Endometrial microvascular endothelial cells (primary cell): ENCODE results near the gene MUL1. TPM values are rescaled to one million over a fixed set of nuclear protein-coding genes. Genes with fewer than 3 reads are reported as not detected.

ENCODE experiments used
- in situ Hi-C: cut with HindIII; loops from 2 replicates; pipeline ENCODE4 v1.10.0; 2017; ENCODE audit warnings: low sequenced_read_pairs, low pct_unique_long_range_greater_than_20kb; ENCODE audit errors: inconsistent ontology term
- total RNA-seq: library from RNA; depleted of rRNA; stranded (reverse); fragments of >200 nt; gene quantifications from one replicate; pipeline ENCODE4 v1.2.3, GENCODE V29; 2015; ENCODE audit errors: inconsistent ontology term

MUL1 gene
- total RNA-seq, 1 donor from 2014 or later: 32.7 TPM

DNA sequence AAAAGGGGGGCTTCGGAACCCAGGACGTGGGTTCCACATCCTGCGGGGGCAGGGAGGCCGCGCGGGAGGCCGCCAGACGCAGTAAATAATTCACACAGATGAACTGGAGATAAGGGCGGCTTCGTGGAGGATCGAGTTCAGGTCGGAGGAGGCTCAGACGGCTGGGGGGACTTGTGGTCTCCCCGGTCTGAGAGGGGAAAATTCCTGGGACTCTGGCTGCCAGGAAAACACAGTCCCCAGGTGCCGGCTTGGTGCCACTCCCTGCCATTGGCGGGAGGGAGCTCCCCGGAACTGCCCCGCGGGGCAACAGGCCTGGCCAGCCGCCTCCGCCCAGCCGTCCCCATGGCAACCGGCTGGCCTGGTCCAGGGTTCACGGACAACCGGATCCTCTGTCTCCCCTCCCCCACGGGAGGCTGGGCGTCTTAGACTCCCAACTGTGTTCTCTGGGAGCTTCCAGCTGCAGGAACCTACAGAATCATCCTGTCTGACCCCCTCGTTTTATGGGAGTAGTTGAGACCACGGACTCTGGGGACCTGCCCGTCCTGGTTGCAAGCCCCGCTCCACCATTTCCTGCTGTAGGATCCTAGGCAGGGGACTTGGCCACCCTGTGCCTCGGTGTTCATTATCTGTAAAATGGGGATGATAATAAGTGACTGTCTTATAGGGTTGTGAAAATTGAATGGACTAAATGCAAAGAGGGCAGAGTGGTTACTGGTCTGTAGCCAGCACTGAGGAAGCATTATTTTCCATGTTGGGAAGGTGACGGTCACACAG is 31.5 kb downstream of the MUL1 start:
- in situ Hi-C loops: no loop called here

DNA sequence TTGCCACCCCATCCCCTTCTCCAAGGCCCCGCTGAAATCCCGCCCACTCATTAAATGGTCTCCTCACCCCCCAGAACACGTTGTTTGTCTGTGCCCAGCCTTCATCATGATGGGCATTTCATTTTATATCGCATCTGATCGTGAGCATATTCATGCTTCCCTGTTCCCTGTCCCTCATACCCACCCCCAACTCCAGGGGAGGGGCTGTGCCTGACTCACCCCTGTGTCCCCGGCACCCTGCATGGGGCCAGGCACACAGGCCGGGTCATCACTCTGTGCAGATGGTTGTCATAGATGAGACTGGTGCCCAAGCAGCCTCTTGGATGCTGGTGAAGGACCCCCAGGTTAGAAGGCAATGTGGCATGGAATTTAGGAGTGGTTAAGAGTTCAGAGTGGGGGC is 33.0 kb downstream of the MUL1 start:
- in situ Hi-C loops: no loop called here

DNA sequence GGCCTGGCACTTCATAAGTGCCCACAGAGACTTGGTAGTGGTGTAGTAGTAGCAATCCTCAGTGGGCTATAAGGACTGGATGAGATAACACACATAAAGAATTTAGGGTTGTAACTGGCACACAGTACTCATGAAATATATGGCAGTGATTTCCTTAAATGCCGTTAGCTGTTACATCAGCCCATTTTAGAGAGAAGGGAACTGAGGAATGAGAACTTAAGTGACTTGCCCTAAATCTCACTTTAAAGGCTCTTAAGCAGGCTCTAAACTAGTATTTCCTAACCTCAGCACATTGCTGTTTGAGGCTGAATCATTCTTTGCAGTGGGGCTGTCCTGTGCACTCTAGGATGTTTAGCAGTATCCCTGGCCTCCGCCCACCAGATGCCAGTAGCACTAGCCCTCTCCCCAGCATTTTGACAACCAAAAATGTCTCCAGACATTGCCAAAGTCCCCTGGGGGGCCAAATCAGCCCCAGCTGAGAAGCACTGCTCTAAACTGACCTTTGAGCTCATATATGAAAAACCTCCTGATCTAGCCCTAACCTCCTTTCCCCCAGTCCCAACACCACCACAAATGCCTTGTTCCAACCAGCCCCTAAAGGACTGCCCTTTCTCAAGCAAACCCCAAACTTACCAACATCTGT is 33.5 kb downstream of the MUL1 start:
- in situ Hi-C loops: no loop called here

DNA sequence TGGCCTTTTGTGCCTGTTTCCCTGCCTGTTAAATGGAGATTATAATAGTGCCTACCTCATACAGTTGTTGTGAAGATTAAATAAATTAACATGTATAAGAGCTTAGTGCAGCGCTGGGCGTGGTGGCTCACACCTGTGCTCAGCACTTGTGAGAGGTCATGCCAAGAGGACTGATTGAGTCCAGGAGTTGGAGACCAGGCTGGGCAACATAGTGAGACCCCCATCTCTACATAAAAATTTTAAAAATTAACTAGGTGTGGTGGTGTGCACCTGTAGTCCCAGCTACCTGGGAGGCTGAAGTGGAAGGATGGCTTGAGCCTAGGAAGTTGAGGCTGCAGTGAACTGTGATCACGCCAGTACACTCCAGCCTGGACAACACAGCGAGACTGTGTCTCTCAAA is 34.1 kb downstream of the MUL1 start:
- in situ Hi-C loops: no loop called here

DNA sequence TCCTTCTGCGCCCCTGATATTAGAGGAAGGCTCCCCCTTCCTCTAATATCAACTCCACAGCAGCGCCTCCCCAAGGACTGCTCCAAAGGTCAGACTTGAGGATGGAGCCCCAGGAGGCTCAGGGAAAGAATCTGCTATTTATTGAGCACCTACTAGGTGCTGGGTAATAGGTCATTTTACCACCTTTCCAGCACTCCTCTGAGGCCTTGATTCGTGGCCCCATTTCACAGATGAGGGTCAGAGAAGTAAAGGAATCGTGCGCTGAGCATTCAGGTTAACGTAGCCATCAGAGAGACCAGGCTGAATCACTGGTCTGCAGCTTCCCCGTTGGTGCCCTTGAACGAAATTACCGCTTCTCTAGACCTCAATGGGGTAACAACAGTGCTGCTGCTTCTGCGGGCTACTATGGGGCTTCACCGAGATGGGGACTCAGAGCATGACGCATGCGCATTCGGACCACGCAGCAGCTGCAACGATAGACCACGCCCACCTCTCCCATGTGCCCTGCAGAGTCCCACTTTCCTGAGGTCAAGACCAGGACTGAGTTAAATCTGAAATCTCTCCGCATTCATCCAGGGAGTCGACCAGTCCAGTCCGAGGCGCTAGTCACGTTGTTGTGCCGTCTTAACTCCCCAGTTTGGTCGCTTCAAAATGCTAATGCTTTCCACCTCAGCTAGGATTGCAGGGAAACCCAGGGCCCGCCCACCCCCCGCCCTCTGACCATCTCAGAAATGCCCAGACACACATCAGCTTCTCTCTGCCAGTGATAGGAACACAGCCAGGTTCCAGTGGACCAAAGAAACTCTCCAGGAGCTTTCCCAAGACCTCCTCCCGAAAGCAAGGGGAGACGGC is 34.9 kb downstream of the MUL1 start:
- in situ Hi-C loops: no loop called here

DNA sequence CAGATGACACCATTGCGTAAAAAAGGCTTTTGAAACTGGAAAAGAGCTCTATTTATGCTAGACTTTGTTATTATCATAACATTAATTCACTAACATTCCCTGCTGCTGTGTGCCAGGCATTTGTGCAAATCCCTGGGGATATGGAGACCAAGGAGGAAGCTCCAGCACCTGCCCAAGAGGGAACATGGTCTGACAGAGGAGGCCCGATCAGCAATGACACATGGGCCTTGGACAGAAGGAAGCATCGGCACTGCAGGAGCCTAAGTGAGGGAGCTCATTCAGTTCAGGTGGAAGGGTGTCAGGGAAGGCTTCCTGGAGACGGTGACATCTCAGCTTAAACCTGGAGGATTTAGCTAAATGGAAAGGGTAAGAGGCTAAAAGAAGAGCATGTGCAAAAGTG is 35.8 kb downstream of the MUL1 start:
- in situ Hi-C loops: no loop called here

DNA sequence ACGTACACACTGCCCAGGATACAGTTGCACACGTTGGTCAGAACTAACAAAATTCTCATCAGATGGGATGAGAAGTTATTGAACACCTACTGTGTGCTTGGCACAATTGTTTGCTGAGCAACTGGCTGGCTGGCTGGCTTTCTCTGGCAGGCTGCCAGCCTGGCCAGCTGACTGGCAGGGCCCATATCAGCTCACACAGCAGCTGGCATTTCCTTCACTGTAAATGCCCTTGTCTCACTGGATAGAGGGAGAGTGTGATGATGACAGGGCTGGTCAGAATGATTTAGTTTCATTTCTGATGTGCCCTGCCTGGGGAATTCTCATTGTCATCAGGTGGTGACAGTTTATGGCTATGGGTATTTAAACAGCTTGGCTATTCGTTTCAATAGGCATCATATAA is 37.8 kb downstream of the MUL1 start:
- in situ Hi-C loops: no loop called here

DNA sequence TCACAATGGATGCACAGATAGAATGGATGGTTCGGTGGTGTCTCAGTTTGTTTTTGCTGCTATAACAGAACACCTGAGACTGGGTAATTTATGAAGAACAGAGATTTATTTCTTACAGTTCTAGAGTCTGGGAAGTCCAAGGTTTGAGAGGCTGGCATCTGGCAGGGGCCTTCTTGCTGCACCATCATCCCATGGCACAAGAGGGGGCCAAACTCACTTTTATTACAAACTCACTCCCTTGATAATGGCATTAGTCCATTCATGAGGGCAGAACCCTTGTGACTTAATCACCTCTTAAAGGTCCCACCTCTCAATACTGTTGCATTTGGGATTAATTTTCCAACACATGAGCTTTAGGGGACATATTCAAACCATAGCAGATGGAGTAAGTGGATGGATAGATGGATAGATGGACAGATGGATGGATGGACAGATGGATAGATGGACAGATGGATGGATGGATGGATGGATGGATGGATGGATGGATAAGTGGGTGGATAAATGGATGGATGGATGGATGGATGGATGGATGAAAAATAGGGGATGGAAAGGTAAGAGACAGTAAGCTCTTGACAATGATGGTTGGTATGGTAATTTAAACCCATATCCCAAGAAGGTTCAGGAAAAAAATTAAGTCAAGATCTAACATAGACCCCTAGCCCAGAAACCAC is 38.4 kb downstream of the MUL1 start:
- in situ Hi-C loops: no loop called here

DNA sequence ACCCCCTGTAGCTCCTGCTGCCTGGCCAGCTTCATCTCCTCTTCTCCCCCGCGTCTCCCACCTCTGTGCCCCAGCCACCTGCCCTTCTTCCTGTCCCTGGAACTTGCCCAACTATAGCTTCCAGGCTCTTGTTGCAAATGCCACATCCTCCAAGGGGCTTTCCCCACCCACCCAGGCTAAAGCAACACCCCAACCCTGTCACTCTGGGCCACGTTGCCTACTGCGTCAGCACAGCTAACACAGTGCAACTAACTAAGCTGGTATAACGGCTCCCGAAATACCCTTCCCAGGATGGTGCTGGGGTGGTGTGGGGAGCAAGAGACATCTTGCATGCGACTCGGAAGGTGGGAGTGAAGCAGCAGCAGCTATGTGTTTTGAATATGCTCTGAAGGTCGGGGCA is 41.7 kb downstream of the MUL1 start:
- in situ Hi-C loops: no loop called here

DNA sequence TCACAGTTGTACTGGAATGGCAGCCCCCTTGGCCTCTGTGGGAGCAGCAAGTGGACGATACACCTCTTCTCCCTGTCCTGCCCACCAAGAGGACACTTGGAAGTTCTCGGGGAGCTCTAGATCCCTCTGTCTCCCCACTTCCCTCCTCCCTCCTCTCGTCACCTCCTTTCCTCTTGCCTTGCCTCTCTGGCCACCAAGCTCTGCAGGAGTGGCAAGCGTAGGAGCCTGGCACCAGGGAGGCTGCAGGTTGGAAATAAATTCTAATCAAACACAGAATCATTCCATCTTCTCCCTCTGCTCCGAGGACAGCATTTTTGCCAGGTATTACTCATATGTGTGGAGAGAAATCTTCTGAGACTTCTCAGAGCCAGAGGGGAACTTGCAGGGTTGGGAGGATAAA is 42.8 kb downstream of the MUL1 start:
- in situ Hi-C loops: no loop called here

DNA sequence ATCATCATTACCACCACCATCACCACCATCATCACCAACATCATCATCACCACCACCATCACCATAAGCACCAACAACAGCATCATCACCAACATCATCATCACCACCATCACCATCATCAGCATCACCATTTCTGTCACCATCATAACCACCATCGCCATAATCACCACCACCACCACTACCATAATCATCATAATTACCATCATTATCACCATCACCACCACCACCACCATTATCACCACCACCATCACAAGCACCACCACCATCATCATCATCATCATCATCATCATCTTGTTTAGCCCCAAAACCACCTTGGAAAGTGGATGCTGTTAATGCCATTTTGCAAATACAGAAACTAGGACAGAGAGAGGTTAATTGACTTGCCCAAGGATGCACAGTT is 44.4 kb downstream of the MUL1 start:
- in situ Hi-C loops: no loop called here

DNA sequence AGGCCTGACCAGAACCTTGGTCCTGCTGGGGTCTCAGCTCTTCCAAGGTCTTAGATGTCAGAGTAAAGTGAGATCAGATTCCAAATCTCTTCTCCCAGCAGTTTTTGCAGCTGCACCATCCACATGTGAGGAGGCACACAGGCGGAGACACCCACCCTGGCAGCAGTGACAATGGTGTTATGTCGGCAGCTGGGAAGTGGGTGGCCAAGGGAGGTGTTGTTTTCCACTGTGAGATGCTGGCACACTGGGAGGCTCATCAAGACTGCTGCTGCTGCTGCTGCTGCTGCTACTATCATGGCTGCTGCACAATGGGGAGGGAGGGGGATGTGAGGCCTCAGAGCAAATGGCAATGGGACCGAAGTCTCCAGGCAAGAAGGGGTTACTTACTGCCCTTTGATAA is 45.6 kb downstream of the MUL1 start:
- in situ Hi-C loops: no loop called here

DNA sequence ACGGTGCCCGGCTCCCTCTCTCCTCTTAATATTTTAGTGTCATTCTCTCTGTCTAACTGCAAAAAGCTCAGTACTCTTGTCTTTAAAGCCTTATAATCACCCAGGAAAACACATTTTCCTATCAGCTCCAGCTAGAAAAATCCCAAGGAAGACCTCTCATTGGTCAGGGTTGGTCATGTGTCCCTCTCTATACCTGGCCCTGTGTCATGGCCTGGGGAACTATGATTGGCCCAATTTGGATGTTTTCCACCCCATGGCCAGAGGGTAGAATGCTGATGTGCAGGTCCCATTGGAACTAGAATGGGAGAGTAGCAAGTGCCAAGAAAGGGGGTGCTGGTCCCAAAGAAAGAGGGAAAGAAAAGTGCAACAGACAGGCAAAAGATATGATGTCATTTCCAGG is 49.2 kb downstream of the MUL1 start:
- in situ Hi-C loops: no loop called here

DNA sequence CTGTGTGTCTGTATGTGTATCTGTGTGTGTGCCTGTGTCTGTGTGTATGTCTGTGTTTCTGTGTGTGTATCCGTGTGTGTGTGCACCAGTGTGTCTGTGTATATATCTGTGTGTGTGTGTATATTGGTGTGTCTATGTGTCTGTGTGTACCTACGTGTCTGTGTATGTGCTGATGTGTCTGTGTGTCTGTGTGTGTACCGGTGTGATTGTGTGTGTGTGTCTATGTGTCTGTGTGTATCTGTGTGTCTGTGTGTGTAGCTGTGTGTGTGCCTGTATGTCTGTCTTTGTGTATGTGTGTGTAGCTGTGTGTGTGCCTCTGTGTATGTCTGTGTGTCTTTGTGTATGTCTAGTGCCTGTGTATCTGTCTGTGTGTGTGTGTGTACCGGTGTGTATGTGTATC is 53.9 kb downstream of the MUL1 start:
- in situ Hi-C loops: no loop called here

DNA sequence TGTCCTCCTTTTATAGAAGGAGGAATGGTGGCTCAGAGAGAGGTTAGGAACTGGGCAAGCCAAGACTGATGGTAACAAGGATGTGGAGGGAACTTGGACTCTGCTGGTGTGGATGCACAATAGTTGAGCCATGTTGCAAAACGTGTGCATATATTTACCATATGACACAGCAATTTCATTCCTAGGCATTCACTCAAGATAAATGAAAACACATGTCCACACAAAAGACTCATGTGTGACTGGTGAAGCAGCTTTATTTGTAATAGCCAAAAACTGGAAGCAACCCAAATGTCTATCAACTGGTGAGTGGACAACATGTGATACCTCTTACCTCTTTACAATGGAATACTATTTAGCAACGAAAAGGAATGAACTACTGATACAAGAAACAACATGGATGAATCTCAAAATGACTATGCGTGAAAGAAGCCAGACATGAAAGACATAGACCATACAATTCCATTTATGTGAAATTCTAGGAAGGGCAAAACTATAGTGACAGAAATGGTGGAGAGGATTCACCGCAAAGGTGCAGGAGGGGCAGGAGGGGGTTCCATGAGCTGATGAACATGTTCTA is 58.1 kb downstream of the MUL1 start:
- in situ Hi-C loops: no loop called here
